Ishikawa (cell line): Measurements from ENCODE around the gene TRMT13.

Experiments
- CEBPB ChIP-seq: IDR thresholded peaks from 2 replicates; pipeline ENCODE4 v1.6.1; 2012
- CREB1 ChIP-seq: IDR thresholded peaks from 2 replicates; pipeline ENCODE4 v1.6.1; 2012; ENCODE audit warnings: low read depth
- EGR1 ChIP-seq: IDR thresholded peaks from 2 replicates; pipeline ENCODE4 v1.6.1; 2012
- EP300 ChIP-seq: IDR thresholded peaks from 2 replicates; pipeline ENCODE4 v1.6.1; 2012; ENCODE audit warnings: borderline replicate concordance
- FOXM1 ChIP-seq: IDR thresholded peaks from 2 replicates; pipeline ENCODE4 v1.6.1; 2012; ENCODE audit warnings: low read depth, borderline replicate concordance
- MAX ChIP-seq: IDR thresholded peaks from 2 replicates; pipeline ENCODE4 v1.6.1; 2012
- NFIC ChIP-seq: IDR thresholded peaks from 2 replicates; pipeline ENCODE4 v1.6.1; 2012
- RAD21 ChIP-seq: IDR thresholded peaks from 2 replicates; pipeline ENCODE4 v1.6.1; 2012; ENCODE audit warnings: low read depth
- REST ChIP-seq: IDR thresholded peaks from 2 replicates; pipeline ENCODE4 v1.6.1; 2012; ENCODE audit warnings: low read depth, mild to moderate bottlenecking
- TAF1 ChIP-seq: IDR thresholded peaks from 2 replicates; pipeline ENCODE4 v1.6.1; 2012; ENCODE audit warnings: low read depth, mild to moderate bottlenecking
- TCF12 ChIP-seq: IDR thresholded peaks from 2 replicates; pipeline ENCODE4 v1.6.1; 2012; ENCODE audit warnings: low read depth
- TEAD4 ChIP-seq: IDR thresholded peaks from 2 replicates; pipeline ENCODE4 v1.6.1; 2012
- USF1 ChIP-seq: IDR thresholded peaks from 2 replicates; pipeline ENCODE4 v1.6.1; 2012
- YY1 ChIP-seq: IDR thresholded peaks from 2 replicates; pipeline ENCODE4 v1.6.1; 2012; ENCODE audit warnings: low read depth
- ZBTB7A ChIP-seq: IDR thresholded peaks from 2 replicates; pipeline ENCODE4 v1.6.1; 2012; ENCODE audit warnings: low read depth

Gene TRMT13

GRCh38 chr1:100142343-100142742 is 9.4 kb downstream of the TRMT13 start:
- TF ChIP-seq EGR1 (no peak), MAX (no peak), TEAD4 (no peak), FOXM1 (no peak), YY1 (no peak), USF1 (no peak), EP300 (no peak), ZBTB7A (no peak), TAF1 (no peak), NFIC (no peak), CEBPB (no peak), REST (no peak), RAD21 (no peak), CREB1 (no peak), TCF12 (no peak)

- TF ChIP-seq TEAD4 = no peak
- no peak for TF ChIP-seq CREB1
- no peak for TF ChIP-seq FOXM1
- TF ChIP-seq TCF12 = no peak
- TF ChIP-seq RAD21 = no peak
- TF ChIP-seq REST = no peak
- TF ChIP-seq NFIC = no peak
- TF ChIP-seq MAX = no peak
- TF ChIP-seq USF1 = no peak
- no peak for TF ChIP-seq EP300
- TF ChIP-seq EGR1 = no peak
- no peak for TF ChIP-seq CEBPB
- no peak for TF ChIP-seq TAF1
- no peak for TF ChIP-seq ZBTB7A
- TF ChIP-seq YY1 = no peak
These were observed 12.2 kb downstream of the TRMT13 start for GRCh38 chr1:100145116-100145515.

- TF ChIP-seq EGR1 (no peak), REST (no peak), YY1 (no peak), MAX (no peak), EP300 (no peak), RAD21 (no peak), FOXM1 (no peak), CEBPB (no peak), USF1 (no peak), TAF1 (no peak), CREB1 (no peak), TCF12 (no peak), ZBTB7A (no peak), TEAD4 (no peak)
These were observed 14.0 kb downstream of the TRMT13 start for GRCh38 chr1:100146958-100147357.
